Left kidney (tissue), 2 donors: ENCODE measurements around the gene KIAA1614. TPM values are rescaled to one million over a fixed set of nuclear protein-coding genes. Genes with fewer than 3 reads are reported as not detected.
"Not testable (repeated sequence)": the region's sequence is repeated elsewhere in the genome, so short reads cannot be mapped to it uniquely, and the experiment has no call there.

Source experiments
- DNase-seq: peaks from one replicate; pipeline ENCODE4 v3.0.0-alpha.2; 2013
- polyA plus RNA-seq: library from polyadenylated mRNA; unstranded; fragments of 120-200 nt; gene quantifications from one replicate; pipeline ENCODE4 v1.2.1, GENCODE V29; 2013; ENCODE audit not compliant: insufficient read length

KIAA1614 gene
- polyA plus RNA-seq, 1 donor: 7.2 TPM

- no peak for DNase-seq
These were observed 53.6 kb downstream of the KIAA1614 start for GRCh38 chr1:180966312-180966711.

DNA sequence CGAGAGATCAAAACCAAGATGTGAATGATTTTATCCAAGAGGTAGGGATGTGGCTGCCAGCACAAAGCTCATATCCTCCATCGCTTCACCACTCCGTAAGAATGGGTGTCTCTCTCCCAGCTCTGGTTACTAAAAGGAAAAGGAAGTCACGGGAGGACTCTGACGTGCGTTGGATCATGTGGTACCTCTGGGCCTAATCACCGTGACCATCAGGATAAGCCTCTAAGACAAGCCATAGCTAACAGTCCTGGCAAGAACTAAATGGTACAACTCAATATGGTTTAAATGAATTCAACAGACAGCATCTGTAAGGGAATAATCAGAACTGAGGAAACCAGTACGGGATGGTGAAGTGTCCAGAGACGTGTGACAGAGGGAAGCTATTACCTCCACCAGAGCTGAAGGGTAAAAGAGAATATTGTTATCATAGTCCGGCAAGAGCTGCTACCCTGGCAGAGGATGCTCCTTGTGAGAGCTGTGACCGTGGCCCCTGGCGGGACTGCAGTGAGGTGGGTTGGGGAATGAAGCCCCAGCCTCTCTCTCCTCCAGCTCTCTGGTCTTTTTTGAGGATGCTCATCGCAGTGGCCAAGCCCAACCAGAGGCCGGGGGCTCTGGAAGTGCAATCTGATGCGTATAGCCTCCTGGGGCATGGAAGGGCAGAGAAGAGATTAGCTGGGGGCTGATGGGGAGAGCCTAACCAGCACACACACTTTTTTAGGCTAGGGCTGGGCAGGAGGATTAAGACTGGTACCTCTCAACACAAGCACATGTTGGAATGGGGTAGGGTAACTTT, 54.2 kb downstream of the KIAA1614 start:
- DNase-seq: no peak

DNA sequence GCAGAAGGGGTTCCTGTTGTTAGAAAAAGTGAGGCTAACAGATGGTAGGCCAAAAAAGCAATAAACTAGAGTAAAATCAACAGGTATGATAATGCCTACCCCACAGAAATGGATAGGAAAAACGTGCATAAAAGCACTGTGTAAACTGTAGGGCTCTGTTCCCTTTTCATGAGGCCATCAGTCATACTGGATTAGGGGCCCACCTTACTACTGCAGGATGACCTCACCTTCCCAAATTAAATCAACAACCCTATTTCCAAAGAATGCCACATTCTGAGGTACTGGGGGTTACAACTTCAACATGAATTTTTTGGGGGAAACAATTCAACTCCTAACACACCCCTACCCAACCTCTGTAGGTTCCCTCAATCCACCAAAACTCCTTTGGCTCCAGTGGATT, 54.9 kb downstream of the KIAA1614 start:
- DNase-seq: no peak

GRCh38 chr1:180968834-180969233, 56.1 kb downstream of the KIAA1614 start:
- not testable (repeated sequence) for DNase-seq

- no peak for DNase-seq
These were observed 56.7 kb downstream of the KIAA1614 start for GRCh38 chr1:180969434-180969833.

DNA sequence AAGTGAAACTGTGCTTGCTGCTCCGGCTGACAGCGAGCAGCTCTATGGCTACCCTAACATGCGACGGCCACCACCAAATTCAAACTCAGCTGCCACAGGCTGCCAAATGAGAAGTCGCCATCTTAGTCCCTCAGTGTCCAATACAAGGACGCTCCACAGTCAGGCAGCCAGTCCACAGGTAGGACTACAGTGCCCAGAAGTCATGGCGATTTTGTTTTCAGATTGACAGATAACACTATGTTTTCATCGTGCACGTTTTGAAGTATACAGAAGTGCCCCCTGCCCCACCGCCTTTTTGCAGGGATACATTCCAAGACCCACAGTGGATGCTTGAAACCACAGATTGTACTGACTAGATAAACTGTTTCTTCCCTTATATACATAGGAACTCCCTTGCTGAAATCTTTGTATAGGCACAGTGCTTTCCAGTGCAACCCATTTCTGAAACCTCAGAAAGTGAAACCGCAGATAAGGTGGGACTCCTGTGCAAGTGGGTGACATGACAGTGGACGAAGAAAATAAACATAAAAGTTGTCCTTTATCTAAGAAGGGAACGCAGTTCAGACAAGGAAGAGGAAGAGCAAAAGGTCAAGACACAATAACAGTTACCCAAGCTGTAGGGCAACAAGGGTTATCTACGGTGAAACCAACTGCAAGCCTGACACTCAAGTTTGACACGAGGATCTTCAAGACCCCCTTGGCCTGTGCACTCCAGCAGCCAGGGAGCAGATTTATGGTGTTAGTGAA, 57.8 kb downstream of the KIAA1614 start:
- no peak for DNase-seq

DNA sequence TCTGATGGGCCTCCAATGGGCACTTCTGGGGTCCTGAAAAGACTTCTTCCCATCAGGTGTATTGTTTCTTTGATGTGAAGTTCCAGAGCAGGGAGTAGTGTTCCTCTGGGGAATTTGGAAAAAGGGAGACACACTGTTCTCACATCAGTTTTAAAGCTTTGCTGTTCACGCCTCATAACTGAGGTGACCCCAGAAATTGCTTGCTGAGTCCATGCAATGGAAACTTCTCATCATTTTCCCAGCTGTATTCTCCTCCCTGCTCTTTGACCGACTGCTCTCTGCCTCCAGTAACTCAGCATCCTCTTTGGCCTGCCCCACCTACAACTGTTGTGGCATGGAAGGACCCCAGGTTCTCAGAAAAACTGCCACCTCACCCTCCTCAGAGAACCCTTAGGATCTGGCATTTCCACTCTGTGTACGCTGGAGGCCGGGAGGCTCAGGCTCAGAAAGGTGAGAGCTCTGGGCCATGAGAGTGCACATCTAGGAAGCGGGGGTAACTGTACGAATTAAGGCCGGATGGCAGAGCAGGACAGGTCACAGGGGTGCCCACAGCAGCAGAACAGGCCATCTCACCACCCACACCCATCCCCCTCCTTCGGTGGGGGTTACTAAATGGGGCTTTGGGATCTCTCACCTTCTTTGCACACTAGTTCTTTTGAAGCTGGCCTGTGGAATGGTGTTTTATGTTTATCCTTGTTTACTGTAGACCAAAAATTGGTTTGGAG, 58.7 kb downstream of the KIAA1614 start:
- no peak for DNase-seq

- DNase-seq: no peak
These were observed 60.7 kb downstream of the KIAA1614 start for GRCh38 chr1:180973369-180973768.

GRCh38 chr1:180974236-180974635, 61.5 kb downstream of the KIAA1614 start:
- DNase-seq: no peak

GRCh38 chr1:180975551-180975950, 62.9 kb downstream of the KIAA1614 start:
- DNase-seq: no peak

- no peak for DNase-seq
These were observed 63.5 kb downstream of the KIAA1614 start for GRCh38 chr1:180976191-180976590.

DNA sequence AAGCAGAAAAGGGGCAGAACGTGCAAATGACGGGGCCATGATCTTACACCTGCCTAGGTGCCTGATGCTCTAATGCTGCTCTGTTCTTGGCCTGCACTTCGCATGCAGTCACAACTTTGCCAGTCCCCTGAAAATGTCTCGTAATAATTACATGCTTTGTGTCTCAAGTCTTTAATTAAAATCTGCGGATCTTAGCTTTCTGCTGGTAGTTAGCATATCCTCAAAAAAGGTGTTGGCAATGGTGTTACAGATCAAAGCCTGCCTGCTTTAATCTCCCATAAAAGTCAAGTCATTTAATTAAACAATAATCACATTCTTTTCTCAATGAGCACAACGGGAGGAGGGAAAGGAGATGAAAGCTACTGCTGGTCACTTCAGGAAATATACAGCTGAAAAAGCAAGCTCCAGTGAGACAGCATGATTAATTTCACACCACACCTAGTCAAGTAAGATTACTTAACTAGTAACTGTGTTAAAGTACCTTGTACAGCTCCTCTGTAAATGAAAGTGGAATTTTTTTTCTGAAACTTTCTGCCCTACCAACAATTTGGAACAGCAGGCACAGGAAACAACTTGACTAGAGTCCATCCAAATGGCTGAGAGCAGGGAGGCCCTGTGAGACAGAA, 64.1 kb downstream of the KIAA1614 start:
- DNase-seq: no peak

GRCh38 chr1:180981596-180982387, 69.1 kb downstream of the KIAA1614 start:
- no peak for DNase-seq

DNA sequence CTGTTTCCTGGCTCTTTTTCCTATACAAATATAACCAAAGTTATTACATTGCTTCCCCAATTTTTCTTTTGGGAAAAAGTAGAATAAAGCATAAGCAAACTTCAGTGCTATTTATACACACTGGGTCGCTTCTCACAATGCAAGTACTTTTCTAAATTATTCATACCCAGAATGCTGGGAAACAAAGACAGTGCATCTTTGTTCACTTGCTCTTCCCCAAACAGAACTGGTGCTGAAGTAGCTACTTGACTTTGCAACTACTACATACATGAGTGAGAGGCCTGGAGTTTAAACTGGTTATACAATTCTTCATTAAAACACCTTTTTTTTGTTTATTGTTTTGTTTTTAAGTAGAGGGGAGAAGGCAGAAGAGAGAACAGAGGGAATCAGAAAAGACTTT, 69.7 kb downstream of the KIAA1614 start:
- DNase-seq: no peak

GRCh38 chr1:180988253-180988752, 75.6 kb downstream of the KIAA1614 start:
- no peak for DNase-seq

DNA sequence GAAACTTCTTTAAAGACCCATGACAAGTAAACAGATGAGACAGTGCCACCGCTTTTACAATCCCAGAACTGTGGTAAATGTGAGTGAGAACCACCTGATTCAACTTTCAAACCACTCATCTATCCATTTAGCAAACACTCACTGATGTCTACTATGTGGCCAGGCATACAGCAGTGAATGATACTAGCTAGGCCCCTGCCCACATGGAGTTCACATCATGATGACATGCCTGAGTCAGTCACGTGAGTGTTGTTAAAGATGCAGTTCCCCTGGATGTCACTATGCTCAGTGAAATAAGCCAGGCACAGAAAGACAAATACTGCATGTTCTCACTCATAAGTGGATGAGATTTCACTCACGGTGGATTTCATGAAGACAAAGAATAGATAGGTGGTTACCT, 81.6 kb downstream of the KIAA1614 start:
- DNase-seq: no peak

DNA sequence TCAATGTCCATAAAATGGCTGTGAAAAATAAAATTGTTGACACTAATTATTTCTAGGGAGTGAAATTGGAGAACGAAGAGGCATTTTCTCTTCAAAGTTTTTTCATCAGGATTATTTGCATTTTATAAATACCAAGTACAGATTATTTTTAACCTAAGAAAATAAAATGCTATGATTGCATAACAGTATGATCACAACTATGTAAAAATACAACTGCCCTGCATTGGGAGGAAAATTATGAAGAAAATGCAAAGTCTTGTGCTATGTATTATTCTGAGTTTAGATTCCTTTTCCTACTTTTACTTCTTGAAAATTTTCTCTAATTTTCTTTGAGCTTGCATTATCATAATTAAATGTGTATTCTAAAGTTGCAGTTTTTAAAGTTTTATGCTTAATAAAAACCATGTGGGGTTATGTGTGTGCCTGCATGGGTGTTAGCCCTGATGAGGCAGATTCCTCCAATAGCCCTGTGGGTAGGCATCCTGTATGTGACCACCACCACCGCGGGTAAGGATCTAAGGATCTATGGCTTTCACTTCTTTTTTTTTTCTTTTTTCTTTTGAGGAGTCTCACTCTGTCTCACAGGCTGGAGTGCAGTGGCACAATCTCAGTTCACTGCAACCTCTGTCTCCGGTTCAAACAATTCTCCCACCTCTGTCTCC, 85.3 kb downstream of the KIAA1614 start:
- DNase-seq: no peak
